ENCODE data around the gene PCNX4.

The PCNX4 gene

DNA sequence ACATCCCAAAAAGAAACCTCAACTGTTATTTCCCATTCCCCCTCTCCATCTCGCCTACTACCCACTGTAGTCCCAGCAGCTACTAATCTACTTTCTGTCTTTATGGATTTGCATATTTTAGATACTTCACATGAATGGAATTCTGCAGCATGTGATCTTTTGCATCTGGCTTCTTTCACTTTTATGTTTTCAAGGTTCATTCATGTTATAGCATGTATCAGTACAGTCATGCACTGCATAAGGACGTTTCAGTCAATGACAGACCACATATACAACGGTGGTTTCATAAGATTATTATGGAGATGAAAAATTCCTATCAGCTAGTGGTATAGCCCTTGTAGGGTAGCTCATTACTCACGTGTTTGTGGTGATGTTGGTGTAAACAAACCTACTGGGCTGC, 24.5 kb downstream of the PCNX4 start:
- no peak overlapping the region for H3K4me3 ChIP-seq (ENCODE audit: low read length)
- H3K9me2 ChIP-seq (replicated peaks; ENCODE audit: insufficient read depth, low read length), result no peaks in the 10 kb centered on the region
- no peaks in the 10 kb centered on the region for H3K27me3 ChIP-seq (replicated peaks; ENCODE audit: insufficient read depth, low read length)
- no peak overlapping the region for H3K27ac ChIP-seq (ENCODE audit: low read length)
- DNase-seq, result no peak
- H3K9me3 ChIP-seq (replicated peaks; ENCODE audit: insufficient read depth, low read length), result no peaks in the 10 kb centered on the region
- no peak for TF ChIP-seq EZH2 (optimal IDR thresholded peaks at IDR 0.05; ENCODE audit: low read depth, low read length)
- TF ChIP-seq, protein P1, sequence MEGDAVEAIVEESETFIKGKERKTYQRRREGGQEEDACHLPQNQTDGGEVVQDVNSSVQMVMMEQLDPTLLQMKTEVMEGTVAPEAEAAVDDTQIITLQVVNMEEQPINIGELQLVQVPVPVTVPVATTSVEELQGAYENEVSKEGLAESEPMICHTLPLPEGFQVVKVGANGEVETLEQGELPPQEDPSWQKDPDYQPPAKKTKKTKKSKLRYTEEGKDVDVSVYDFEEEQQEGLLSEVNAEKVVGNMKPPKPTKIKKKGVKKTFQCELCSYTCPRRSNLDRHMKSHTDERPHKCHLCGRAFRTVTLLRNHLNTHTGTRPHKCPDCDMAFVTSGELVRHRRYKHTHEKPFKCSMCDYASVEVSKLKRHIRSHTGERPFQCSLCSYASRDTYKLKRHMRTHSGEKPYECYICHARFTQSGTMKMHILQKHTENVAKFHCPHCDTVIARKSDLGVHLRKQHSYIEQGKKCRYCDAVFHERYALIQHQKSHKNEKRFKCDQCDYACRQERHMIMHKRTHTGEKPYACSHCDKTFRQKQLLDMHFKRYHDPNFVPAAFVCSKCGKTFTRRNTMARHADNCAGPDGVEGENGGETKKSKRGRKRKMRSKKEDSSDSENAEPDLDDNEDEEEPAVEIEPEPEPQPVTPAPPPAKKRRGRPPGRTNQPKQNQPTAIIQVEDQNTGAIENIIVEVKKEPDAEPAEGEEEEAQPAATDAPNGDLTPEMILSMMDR (IDR thresholded peaks at IDR 0.05; ENCODE audit: low read length), result no peak
- no peak for TF ChIP-seq EZH2phosphoT487 (IDR thresholded peaks at IDR 0.05; ENCODE audit: low read length)
- no peaks in the 10 kb centered on the region for H3F3A ChIP-seq (ENCODE audit: insufficient read depth, low read length)
- H3K79me2 ChIP-seq (ENCODE audit: low read length), result no peaks in the 10 kb centered on the region
- H3K36me3 ChIP-seq (replicated peaks; ENCODE audit: insufficient read depth, low read length), result no peaks in the 10 kb centered on the region
- H3K9ac ChIP-seq (ENCODE audit: low read length), result no peak overlapping the region
- no peak overlapping the region for H2AFZ ChIP-seq (ENCODE audit: low read length)
- no peak overlapping the region for H3K4me2 ChIP-seq (ENCODE audit: low read depth, low read length)
- H3K4me1 ChIP-seq (ENCODE audit: low read length), result 0 out of 2 replicates have a peak, but pooled peaks cover 3% of the 10 kb centered on the region
- no peaks in the 10 kb centered on the region for H4K20me1 ChIP-seq (ENCODE audit: insufficient read depth, low read length)

DNA sequence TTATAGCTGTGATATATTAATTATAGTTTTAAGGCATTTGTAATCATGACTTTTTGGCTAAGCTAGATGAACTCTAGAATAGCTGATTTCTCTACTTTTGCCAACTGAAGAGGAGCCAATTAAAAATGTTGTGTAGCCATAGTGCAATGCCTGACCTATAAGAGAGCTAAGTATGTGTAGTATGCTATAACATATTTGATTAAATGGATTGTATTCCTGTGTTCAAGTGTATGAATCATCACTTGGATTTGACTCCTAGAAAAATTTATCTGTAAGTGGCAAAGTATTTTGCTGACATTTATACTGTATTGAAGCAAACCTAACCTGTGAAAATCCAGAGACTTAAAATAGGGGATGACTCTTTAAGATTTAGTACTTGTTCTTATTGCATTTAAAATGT, 34.2 kb downstream of the PCNX4 start:
- H3K36me3 ChIP-seq (replicated peaks; ENCODE audit: insufficient read depth, low read length), result no peaks in the 10 kb centered on the region

DNA sequence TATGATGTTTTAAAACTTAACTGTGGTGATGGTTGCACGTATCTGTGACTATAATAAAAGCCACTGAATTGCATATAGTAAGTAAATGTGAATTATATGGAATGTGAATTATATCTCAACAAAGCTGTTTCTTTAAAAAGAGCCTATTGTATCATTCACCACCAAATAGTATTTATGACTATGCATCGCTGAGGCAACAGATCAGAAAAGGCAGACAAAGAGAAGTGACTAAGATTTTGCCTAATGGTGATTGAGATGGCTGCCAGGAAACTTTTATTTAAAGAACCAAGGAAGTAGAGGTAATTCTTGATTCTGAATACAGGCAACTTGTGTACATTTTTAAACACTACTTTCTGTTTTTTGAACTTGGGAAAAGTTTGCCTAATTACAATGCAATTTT, 41.8 kb downstream of the PCNX4 start:
- Histone ChIP-seq H2AFZ (ENCODE audit: low read length) (no peak overlapping the region), H3K4me1 (ENCODE audit: low read length) (no peaks in the 10 kb centered on the region), H3K27me3 (replicated peaks; ENCODE audit: insufficient read depth, low read length) (no peaks in the 10 kb centered on the region), H3K4me3 (ENCODE audit: low read length) (no peak overlapping the region), H3K4me2 (ENCODE audit: low read depth, low read length) (no peak overlapping the region), H3K9me3 (replicated peaks; ENCODE audit: insufficient read depth, low read length) (no peaks in the 10 kb centered on the region), H3K36me3 (replicated peaks; ENCODE audit: insufficient read depth, low read length) (no peaks in the 10 kb centered on the region), H3K79me2 (ENCODE audit: low read length) (no peaks in the 10 kb centered on the region), H3K27ac (ENCODE audit: low read length) (no peak overlapping the region), H3K9me2 (replicated peaks; ENCODE audit: insufficient read depth, low read length) (no peaks in the 10 kb centered on the region), H4K20me1 (ENCODE audit: insufficient read depth, low read length) (no peaks in the 10 kb centered on the region), H3K9ac (ENCODE audit: low read length) (no peak overlapping the region), H3F3A (ENCODE audit: insufficient read depth, low read length) (no peaks in the 10 kb centered on the region)
- no peak for DNase-seq
- TF ChIP-seq, protein P1 (IDR thresholded peaks at IDR 0.05; ENCODE audit: low read length), result no peak
- TF ChIP-seq EZH2phosphoT487 (IDR thresholded peaks at IDR 0.05; ENCODE audit: low read length), result no peak
- TF ChIP-seq EZH2 (optimal IDR thresholded peaks at IDR 0.05; ENCODE audit: low read depth, low read length), result no peak

More for the DNA sequence above, 34.2 kb downstream of the PCNX4 start:
- H3F3A ChIP-seq (ENCODE audit: insufficient read depth, low read length), result no peaks in the 10 kb centered on the region
- H3K4me1 ChIP-seq (ENCODE audit: low read length), result no peaks in the 10 kb centered on the region
- DNase-seq, result no peak
- no peak overlapping the region for H3K4me2 ChIP-seq (ENCODE audit: low read depth, low read length)
- H3K9me3 ChIP-seq (replicated peaks; ENCODE audit: insufficient read depth, low read length), result no peaks in the 10 kb centered on the region
- no peaks in the 10 kb centered on the region for H4K20me1 ChIP-seq (ENCODE audit: insufficient read depth, low read length)
- H3K9me2 ChIP-seq (replicated peaks; ENCODE audit: insufficient read depth, low read length), result no peaks in the 10 kb centered on the region
- no peak overlapping the region for H3K4me3 ChIP-seq (ENCODE audit: low read length)
- H3K9ac ChIP-seq (ENCODE audit: low read length), result no peak overlapping the region
- H2AFZ ChIP-seq (ENCODE audit: low read length), result no peak overlapping the region
- H3K79me2 ChIP-seq (ENCODE audit: low read length), result no peaks in the 10 kb centered on the region
- no peaks in the 10 kb centered on the region for H3K27me3 ChIP-seq (replicated peaks; ENCODE audit: insufficient read depth, low read length)
- no peak overlapping the region for H3K27ac ChIP-seq (ENCODE audit: low read length)
- TF ChIP-seq EZH2phosphoT487 (IDR thresholded peaks at IDR 0.05; ENCODE audit: low read length) (no peak), EZH2 (optimal IDR thresholded peaks at IDR 0.05; ENCODE audit: low read depth, low read length) (no peak)
- TF ChIP-seq, protein P1 (IDR thresholded peaks at IDR 0.05; ENCODE audit: low read length), result no peak
